K562 (cell line): ENCODE measurements around the gene DNAJC9. TPM values are rescaled to one million over a fixed set of nuclear protein-coding genes. Genes with fewer than 3 reads are reported as not detected.

Experiments
- ARNT ChIP-seq, 2 experiments: fragments of 450-650 bp; IDR thresholded peaks; 2 replicates each; pipeline ENCODE4 v1.6.1; 2016; ENCODE audit warnings: mild to moderate bottlenecking in 1 of 2
- BCLAF1 ChIP-seq, 2 experiments: fragments of 450-650 bp in 1 of 2; IDR thresholded peaks; 2 replicates each; pipeline ENCODE4 v1.6.1; 2011 to 2017; ENCODE audit warnings: low read depth in 2 of 2, antibody characterized with exemption in 1 of 2, borderline replicate concordance in 1 of 2, low read length in 1 of 2, mild to moderate bottlenecking in 1 of 2, mixed read lengths in 1 of 2; ENCODE audit not compliant: control insufficient read depth in 1 of 2
- CHD1 ChIP-seq: fragments of 200-600 bp; sonication (generic); IDR thresholded peaks from one replicate; pipeline ENCODE4 v1.6.1; 2012; ENCODE audit warnings: mild to moderate bottlenecking, moderate library complexity, low read length, inconsistent platforms
- DPF2 ChIP-seq: fragments of 450-650 bp; IDR thresholded peaks from 2 replicates; pipeline ENCODE4 v1.6.1; 2016
- ERF ChIP-seq: fragments of 450-650 bp; formaldehyde crosslinking; IDR thresholded peaks from 2 replicates; pipeline ENCODE4 v1.4.0; 2020; ENCODE audit warnings: mild to moderate bottlenecking, mixed read lengths
- HNRNPH1 ChIP-seq: fragments of 200-400 bp; formaldehyde crosslinking; optimal IDR thresholded peaks from 2 replicates; pipeline ENCODE3; 2017; ENCODE audit warnings: low read depth, mild to moderate bottlenecking, low read length, moderate library complexity
- JUN ChIP-seq, 2 experiments: sonication (generic) in 1 of 2; formaldehyde crosslinking in 1 of 2; IDR thresholded peaks; 2 replicates each; pipeline versions ENCODE4 v1.6.1 to v1.8.0; 2012 to 2022; ENCODE audit warnings: borderline replicate concordance in 2 of 2, mild to moderate bottlenecking in 2 of 2, improper control_type of control experiment in 1 of 2, low read depth in 1 of 2, low read length in 1 of 2, missing genetic modification reagents in 1 of 2
- KDM4B ChIP-seq, 2 experiments: fragments of 450-650 bp in 1 of 2; sonication (generic) in 1 of 2; IDR thresholded peaks; 2 replicates each; pipeline ENCODE4 v1.6.1; 2016 to 2017; ENCODE audit warnings: borderline replicate concordance in 2 of 2, antibody characterized with exemption in 1 of 2, low read depth in 1 of 2, mild to moderate bottlenecking in 1 of 2
- MTA1 ChIP-seq: fragments of 450-650 bp; IDR thresholded peaks from 2 replicates; pipeline ENCODE4 v1.6.1; 2017; ENCODE audit warnings: borderline replicate concordance
- PHF21A ChIP-seq: fragments of 450-650 bp; IDR thresholded peaks from 2 replicates; pipeline ENCODE4 v1.6.1; 2017; ENCODE audit warnings: low read depth, borderline replicate concordance
- SMARCA4 ChIP-seq: fragments of 450-650 bp; IDR thresholded peaks from 2 replicates; pipeline ENCODE4 v1.6.1; 2016
- TAF7 ChIP-seq: fragments of 450-650 bp; IDR thresholded peaks from 2 replicates; pipeline ENCODE4 v1.6.1; 2016; ENCODE audit warnings: missing genetic modification characterization, missing compliant biosample characterization
- ZFX ChIP-seq: sonication (generic); formaldehyde crosslinking; IDR thresholded peaks from 2 replicates; pipeline ENCODE4 v1.8.0; 2022; ENCODE audit warnings: mild to moderate bottlenecking, missing genetic modification reagents, moderate library complexity
- polyA plus RNA-seq, 8 experiments: library from polyadenylated mRNA; depleted of rRNA in 4 of 8; stranded (reverse) in 5 of 8; unstranded in 3 of 8; fragments of >200 nt; fragmentation: Nextera tagmentation in 2 of 8; fragmentation: Illumina TruSeq in 1 of 8; extraction: Ambion mirVana in 2 of 8; extraction: Trizol in 1 of 8; gene quantifications; 2 replicates each; pipeline versions ENCODE4 v1.2.1 to v1.2.3, GENCODE V29; 2011 to 2014; ENCODE audit warnings: inconsistent platforms in 1 of 8, missing spikeins in 1 of 8
- total RNA-seq, 7 experiments: library from RNA; depleted of rRNA in 6 of 7; stranded (reverse); fragments of >200 nt in 6 of 7; fragmentation: Illumina TruSeq in 2 of 7; extraction: Trizol in 2 of 7; gene quantifications; 2 replicates each; pipeline versions ENCODE4 v1.2.1 to v1.2.3, GENCODE V29; 2011 to 2021; ENCODE audit warnings: low replicate concordance in 1 of 7
- TF ChIP-seq, protein P1 (sequence below): fragments of 450-650 bp; formaldehyde crosslinking; IDR thresholded peaks from 2 replicates; pipeline ENCODE4 v1.4.0; 2020; ENCODE audit warnings: mild to moderate bottlenecking, moderate library complexity
- TF ChIP-seq, protein P2 (sequence below), 3 experiments: IDR thresholded peaks in 2 of 3; conservative IDR thresholded peaks in 1 of 3; 2 replicates each; pipeline ENCODE4 v1.5.1; 2011 to 2012; ENCODE audit warnings: low read length in 3 of 3, mild to moderate bottlenecking in 3 of 3, control low read depth in 2 of 3, improper control_type of control experiment in 1 of 3, inconsistent platforms in 1 of 3, low read depth in 1 of 3, mixed read lengths in 1 of 3, moderate library complexity in 1 of 3; ENCODE audit not compliant: insufficient read depth in 2 of 3
- TF ChIP-seq, protein P3 (sequence below): IDR thresholded peaks from 2 replicates; pipeline ENCODE4 v1.6.1; 2011; ENCODE audit warnings: borderline replicate concordance, low read depth, mild to moderate bottlenecking, moderate library complexity, low read length; ENCODE audit not compliant: insufficient read depth, poor library complexity, severe bottlenecking
- TF ChIP-seq, protein P4 (sequence below): sonication (generic); formaldehyde crosslinking; IDR thresholded peaks from 2 replicates; pipeline ENCODE4 v1.8.1; 2022; ENCODE audit warnings: missing genetic modification reagents

Gene DNAJC9
- total and polyA plus RNA-seq, 9 of the 15 experiments (the other 6 are each of a cell fraction or from before 2014, with no cell fraction given), result 66.7 to 133 (median 102) TPM

- TF ChIP-seq, protein P1, sequence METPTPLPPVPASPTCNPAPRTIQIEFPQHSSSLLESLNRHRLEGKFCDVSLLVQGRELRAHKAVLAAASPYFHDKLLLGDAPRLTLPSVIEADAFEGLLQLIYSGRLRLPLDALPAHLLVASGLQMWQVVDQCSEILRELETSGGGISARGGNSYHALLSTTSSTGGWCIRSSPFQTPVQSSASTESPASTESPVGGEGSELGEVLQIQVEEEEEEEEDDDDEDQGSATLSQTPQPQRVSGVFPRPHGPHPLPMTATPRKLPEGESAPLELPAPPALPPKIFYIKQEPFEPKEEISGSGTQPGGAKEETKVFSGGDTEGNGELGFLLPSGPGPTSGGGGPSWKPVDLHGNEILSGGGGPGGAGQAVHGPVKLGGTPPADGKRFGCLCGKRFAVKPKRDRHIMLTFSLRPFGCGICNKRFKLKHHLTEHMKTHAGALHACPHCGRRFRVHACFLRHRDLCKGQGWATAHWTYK (CRISPR knock-in tag), result no peak
- no peak for TF ChIP-seq ARNT (IDR thresholded peaks at IDR 0.05)
- TF ChIP-seq ERF (CRISPR knock-in tag), result no peak
- TF ChIP-seq MTA1, result 0 out of 2 replicates have a peak, but pooled peaks have one; percentile 7
- TF ChIP-seq TAF7 (tag), result no peak
- no peak for TF ChIP-seq HNRNPH1
- no peak for TF ChIP-seq DPF2
- peak; percentile 28 for TF ChIP-seq CHD1
- TF ChIP-seq BCLAF1 (IDR thresholded peaks at IDR 0.05; ENCODE audit: borderline replicate concordance in 1 of 2, control insufficient read depth in 1 of 2, low read depth in 2 of 2, low read length in 1 of 2), result no peak
- TF ChIP-seq KDM4B (IDR thresholded peaks at IDR 0.05; ENCODE audit: borderline replicate concordance in 2 of 2, low read depth in 1 of 2), result no peak
- TF ChIP-seq, protein P2, sequence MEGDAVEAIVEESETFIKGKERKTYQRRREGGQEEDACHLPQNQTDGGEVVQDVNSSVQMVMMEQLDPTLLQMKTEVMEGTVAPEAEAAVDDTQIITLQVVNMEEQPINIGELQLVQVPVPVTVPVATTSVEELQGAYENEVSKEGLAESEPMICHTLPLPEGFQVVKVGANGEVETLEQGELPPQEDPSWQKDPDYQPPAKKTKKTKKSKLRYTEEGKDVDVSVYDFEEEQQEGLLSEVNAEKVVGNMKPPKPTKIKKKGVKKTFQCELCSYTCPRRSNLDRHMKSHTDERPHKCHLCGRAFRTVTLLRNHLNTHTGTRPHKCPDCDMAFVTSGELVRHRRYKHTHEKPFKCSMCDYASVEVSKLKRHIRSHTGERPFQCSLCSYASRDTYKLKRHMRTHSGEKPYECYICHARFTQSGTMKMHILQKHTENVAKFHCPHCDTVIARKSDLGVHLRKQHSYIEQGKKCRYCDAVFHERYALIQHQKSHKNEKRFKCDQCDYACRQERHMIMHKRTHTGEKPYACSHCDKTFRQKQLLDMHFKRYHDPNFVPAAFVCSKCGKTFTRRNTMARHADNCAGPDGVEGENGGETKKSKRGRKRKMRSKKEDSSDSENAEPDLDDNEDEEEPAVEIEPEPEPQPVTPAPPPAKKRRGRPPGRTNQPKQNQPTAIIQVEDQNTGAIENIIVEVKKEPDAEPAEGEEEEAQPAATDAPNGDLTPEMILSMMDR (IDR thresholded peaks at IDR 0.05 in 2 of 3, conservative IDR thresholded peaks at IDR 0.05 in 1 of 3; ENCODE audit: insufficient read depth in 2 of 3, low read depth in 1 of 3, low read length in 3 of 3), result peak; percentile 41 to 71 (median 58); a peak in 4 of 6 replicates
- no peak for TF ChIP-seq PHF21A
- TF ChIP-seq, protein P3, sequence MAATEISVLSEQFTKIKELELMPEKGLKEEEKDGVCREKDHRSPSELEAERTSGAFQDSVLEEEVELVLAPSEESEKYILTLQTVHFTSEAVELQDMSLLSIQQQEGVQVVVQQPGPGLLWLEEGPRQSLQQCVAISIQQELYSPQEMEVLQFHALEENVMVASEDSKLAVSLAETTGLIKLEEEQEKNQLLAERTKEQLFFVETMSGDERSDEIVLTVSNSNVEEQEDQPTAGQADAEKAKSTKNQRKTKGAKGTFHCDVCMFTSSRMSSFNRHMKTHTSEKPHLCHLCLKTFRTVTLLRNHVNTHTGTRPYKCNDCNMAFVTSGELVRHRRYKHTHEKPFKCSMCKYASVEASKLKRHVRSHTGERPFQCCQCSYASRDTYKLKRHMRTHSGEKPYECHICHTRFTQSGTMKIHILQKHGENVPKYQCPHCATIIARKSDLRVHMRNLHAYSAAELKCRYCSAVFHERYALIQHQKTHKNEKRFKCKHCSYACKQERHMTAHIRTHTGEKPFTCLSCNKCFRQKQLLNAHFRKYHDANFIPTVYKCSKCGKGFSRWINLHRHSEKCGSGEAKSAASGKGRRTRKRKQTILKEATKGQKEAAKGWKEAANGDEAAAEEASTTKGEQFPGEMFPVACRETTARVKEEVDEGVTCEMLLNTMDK, result peak; percentile 31
- 0 out of 2 replicates have a peak, but pooled peaks have one; percentile 26 for TF ChIP-seq SMARCA4
- peak; percentile 31; the same call in 1 of the 2 replicates for TF ChIP-seq JUN (IDR thresholded peaks at IDR 0.05; ENCODE audit: borderline replicate concordance, low read depth, low read length)
- TF ChIP-seq JUN (CRISPR knock-in tag; IDR thresholded peaks at IDR 0.05; ENCODE audit: borderline replicate concordance), result no peak
- TF ChIP-seq, protein P4, sequence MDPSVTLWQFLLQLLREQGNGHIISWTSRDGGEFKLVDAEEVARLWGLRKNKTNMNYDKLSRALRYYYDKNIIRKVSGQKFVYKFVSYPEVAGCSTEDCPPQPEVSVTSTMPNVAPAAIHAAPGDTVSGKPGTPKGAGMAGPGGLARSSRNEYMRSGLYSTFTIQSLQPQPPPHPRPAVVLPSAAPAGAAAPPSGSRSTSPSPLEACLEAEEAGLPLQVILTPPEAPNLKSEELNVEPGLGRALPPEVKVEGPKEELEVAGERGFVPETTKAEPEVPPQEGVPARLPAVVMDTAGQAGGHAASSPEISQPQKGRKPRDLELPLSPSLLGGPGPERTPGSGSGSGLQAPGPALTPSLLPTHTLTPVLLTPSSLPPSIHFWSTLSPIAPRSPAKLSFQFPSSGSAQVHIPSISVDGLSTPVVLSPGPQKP, result no peak
- TF ChIP-seq ZFX (CRISPR knock-in tag), result no peak
Observed at GRCh38 chr10:73253225-73253555, 6.1 kb upstream of the DNAJC9 start (continued).
